ENCODE data around the gene IGSF23.
"Not testable (repeated sequence)": the region's sequence is repeated elsewhere in the genome, so short reads cannot be mapped to it uniquely, and the experiment has no call there.

IGSF23 gene

DNA sequence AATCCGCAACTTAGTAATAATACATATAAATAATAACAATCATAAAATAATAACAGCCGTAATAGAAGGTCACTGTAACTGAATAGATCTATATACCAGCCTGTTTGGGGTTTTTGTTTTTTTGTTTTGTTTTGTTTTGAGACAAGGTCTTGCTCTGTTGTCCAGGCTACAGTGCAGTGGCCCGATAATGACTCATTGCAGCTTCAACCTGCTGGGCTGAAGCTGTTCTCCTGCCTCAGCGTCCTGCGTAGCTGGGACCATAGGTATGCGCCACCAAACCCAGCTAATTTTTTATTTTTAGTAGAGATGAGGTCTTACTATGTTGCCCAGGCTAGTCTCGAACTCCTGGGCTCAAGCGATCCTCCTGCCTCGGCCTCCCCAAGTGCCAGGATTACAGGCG lies 950 bp downstream of the IGSF23 start:
- DNase-seq = no peak

DNA sequence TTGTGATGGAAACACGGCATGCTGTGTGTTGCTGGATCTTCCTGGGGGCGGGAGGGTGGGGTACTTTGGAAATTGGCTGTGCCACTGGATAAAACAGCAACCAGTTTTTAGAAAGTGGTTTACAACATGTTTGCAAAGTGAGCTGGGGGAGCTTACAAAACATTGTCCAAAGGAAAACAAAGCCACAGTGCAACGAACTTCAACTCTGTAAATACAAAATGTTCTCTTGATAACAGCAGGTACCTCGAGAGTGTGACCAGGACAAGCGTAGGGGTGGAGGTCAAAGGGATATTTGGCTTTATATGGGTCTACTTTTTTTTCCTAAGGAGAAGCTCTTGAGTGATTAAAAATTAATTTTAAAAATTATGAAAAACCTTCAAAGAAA lies 2.5 kb downstream of the IGSF23 start:
- no peak for DNase-seq

DNA sequence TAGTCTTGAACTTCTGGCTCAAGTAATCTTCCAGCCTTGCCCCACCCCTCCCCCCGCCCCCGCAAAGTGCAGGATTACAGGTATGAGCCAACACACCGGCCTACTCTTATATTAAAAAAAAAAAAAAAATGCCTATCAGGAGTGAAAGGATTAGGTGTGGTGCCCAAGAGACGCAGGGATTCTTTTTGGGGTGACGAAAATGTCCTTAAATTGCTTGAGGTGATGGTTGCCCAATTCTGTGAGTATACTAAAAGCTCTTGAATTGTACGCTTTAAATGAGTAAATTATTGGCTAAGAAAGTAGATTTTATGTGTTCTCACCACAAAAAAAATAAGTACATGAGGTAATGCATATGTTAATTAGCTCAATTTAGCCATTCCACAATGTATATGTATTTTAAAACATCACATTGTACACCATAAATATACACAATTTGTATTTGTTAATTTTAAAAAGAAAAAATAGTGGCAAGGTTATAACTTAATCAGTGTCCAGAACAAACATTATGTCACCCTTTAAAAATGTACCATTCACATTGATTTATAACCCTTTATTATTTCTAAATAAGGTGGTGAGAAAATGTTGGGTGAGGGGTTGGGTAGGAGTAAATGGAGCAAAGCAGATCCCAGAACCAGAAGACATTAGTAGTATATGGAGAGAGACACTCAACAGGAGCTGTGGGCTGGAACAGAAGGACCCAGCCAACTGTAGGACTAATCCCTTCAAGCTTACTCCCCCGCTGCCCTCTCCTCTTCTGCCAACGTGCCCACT lies 3.9 kb downstream of the IGSF23 start:
- DNase-seq = no peak

DNA sequence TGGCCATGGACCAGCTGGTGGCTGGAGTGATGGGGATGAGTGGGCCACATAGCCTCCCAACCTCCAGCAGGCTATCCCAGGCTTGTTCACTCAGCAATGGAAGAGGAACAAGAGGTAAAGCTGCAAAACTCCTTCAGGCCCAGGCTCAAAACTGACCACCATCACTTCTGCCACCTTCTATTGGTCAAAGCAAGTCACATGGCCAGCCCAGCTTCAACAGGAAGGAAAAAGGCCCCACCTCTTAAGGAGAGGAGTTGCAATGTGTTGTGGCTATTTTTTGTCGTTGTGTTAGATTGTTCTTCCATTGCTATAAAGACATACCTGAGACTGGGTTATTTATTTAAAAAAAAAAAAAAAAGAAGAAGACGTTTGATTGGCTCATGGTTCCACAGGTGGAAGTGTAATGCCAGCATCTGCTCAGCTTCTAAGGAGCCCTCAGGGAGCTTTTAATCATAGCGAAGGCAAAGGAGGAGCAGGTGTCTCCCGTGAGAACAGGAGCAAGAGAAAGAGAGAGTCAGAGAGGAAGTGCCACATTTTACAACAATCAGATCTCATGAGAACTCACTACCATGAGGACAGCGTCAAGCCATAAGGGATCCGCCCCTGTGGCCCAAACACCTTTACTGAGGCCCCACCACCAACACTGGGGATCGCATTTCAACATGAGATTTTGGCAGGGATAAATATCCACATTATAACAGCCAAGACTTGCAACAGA lies 5.4 kb downstream of the IGSF23 start:
- DNase-seq = no peak

DNA sequence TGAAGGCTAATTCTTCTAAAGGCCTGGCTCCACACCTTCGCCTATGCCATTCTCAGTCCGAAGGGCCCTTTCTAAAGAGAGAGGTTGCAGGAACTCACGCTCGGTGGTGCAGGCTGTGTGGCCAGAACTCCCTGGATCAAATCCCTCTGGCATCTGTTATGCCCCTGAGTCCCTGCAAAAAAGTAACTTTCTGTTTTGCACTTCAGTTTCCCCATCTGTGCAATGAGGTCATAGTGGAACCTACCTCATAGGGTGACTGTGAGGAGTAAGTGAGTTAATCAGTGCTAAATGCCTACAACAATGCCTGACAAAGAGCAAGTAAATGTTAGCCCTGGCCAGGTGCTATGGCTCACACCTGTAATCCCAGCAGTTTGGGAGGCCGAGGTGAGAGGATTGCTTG lies 7.3 kb downstream of the IGSF23 start:
- DNase-seq = no peak

DNA sequence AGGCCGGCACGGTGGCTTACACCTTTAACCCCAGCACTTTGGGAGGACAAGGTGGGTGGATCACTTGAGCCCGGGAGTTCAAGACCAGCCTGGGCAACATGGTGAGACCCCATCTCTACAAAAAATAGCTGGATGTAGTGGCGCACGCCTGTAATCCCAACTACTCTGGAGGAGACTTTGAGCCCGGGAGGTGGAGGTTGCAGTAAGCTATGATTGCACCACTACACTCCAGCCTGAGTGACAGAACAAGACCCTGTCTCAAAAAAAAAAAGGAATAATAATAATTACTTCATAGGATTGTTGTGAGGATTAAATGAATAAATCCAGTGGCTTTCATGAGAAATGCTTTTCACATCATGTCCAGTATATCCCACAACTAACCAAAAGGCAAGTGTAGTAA lies 8.0 kb downstream of the IGSF23 start:
- DNase-seq = no peak

DNA sequence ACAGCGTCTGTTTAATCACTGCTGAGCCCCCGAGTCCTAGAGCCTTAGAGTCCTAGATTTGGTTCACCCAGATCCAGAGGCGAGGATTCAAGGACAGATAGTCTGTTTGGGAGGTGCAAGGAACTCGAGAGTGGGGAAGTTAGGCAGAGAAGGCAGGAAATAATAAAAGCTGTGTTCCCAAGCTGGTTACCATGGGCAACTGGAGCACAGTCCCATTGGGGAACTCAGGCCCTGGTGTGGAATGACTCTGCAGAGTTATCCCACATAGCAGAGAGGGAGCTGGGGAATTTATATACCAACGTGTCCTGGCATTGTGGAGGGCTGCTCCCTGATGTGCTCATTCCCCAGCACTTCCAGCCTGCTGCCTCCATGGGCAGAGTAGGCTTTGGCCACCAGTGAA lies 9.7 kb downstream of the IGSF23 start:
- no peak for DNase-seq

DNA sequence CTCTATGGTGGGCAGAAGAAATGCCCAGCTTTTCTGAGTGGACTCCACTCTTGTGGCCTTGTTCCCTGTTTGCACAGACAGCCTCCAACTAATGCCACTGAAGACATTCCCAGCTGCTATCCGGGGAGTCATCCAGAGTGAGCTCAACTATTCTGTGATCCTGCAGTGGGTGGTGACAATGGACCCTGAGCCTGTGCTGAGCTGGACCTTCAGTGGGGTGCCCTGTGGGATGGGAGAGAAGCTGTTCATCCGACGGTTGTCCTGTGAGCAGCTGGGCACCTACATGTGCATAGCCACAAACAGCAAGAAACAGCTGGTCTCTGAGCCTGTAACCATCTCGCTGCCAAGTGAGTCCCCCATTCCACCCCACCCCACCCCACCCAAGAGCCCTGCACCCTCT lies 10.3 kb downstream of the IGSF23 start:
- DNase-seq = no peak

DNA sequence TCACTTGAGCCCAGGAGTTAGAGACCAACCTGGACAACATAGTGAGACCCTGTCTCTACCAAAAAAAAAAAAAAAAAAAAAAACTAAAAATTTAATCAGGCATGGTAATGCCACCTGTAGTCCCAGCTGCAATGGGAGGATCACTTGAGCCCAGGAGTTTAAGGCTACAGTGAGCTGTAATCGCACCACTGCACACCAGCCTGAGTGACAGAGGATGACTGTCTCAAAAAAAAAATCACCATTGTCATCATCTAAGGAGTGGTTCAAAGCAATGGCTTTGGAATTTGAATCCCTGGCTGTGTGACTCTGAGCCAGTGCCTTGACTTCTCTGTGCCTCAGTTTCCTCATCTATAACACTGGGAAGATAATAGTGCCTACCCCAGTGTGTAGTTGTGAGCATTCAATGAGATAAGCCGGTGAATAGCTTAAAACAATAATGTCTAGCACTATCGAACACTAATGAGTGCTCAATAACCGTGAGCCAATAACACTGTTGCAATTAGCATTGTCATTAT lies 11.5 kb downstream of the IGSF23 start:
- DNase-seq = no peak

DNA sequence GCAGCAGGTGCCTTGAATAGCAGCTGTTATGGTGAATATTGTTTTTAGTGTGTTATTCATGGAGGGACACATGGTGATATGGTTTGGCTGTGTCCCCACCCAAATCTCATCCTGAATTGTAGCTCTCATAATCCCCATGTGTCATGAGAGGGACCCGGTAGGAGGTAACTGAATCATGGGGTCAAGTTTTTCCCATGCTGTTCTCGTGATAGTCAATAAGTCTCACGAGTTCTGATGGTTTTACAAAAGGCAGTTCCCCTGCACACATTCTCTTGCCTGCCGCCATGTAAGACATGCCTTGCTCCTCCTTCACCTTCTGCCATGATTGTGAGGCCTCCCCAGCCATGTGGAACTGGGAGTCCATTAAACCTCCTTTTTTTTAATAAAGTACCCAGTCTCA lies 12.3 kb downstream of the IGSF23 start:
- not testable (repeated sequence) for DNase-seq

DNA sequence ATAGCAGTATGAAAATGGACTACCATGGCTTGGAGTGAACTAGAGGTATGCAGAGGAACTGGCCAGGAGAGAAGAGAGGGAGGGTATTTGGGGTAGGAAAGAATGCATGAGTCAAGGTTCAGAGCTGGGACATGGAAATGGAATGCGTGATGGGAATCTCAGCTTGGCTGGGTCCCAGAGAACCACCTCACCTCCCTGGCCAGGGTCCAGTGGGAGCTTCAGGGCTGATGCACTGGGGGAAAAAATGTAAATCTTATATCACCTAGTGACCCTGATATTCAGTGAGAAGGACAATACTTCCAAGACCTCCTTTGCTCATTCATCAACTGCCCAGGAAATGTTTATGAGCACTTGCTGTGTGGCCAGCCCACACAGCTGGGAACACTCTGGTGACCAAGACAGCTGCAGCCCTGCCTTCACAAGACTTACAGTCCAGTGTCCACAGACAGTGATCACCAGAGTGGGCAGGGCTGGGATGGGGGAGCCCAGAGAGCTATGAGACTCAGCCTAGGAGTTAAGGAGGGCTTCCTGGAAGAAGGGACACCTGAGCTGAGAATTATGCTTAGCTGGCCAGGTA lies 12.8 kb downstream of the IGSF23 start:
- no peak for DNase-seq

DNA sequence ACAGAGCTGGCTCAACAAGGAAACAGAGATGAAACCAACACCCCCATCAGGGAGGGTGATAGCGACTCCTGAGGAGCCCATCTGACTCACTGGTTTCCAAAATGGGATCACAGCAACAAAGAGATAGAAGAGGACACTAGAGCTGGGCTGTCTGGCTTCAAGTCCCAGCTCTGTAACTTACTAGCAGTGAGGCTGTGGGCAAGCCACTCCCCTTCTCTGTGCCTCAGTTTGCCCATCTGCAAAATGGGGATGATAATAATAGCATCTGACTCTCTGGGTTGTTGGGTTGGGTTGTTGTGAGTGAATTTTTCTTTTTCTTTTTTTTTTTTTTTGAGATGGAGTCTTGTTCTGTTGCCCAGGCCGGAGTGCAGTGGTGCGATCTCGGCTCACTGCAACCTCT lies 14.3 kb downstream of the IGSF23 start:
- no peak for DNase-seq

DNA sequence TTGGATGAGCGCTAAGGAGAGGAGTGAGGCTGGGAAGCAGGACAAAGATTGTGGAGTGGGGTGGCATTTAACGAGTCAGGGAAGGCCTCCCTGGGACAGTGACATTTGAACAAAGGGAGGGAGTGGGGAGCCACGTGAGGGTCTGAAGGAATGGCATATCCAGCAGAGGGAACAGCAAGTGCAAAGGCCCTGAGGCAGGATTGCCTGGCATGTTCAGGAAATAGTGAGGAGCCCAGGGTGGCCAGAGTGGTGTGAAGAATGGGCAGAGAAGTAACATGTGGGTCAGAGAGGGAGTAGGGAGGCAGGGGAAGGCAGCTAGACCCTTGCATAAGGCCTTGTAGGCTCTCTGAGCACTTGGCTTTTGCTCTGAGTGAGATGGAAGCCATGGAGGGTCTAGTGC lies 15.4 kb downstream of the IGSF23 start:
- DNase-seq = no peak

DNA sequence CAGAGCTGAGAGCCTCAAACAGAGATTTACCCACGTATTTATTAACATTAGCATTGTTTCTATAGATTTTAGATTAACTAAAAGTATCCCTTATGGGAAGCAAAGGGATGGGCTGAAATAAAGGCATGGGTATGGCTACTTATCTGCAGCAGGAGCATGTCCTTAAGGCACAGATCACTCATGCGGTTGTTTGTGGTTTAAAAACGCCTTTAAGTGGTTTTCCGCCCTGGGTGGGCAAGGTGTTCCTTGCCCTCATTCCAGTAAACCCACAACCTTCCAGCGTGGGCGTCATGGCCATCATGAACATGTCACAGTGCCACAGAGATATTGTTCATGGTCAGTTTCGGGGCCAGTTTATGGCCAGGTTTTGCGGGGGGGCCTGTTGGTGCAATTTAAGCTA lies 18.2 kb downstream of the IGSF23 start:
- DNase-seq = not testable (repeated sequence)

DNA sequence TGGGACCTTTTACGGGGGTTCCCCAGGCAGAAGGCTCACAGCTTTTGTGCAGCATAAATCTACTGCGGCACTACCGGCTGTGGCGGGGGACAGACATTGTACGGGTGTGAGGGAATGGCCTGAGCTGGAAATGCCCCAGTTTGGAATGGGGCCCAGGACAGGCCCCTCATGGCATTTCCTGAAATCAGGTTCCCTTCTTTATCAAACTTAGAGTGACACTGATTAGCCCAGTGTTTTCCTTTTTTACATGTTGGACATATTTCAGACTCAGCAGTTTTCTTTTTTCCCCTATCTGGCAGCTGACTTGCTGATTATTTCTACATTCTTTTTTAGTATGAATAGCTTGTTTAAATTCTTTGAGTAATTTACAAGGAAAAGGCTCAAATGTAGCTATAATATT lies 20.7 kb downstream of the IGSF23 start:
- DNase-seq = not testable (repeated sequence)

DNA sequence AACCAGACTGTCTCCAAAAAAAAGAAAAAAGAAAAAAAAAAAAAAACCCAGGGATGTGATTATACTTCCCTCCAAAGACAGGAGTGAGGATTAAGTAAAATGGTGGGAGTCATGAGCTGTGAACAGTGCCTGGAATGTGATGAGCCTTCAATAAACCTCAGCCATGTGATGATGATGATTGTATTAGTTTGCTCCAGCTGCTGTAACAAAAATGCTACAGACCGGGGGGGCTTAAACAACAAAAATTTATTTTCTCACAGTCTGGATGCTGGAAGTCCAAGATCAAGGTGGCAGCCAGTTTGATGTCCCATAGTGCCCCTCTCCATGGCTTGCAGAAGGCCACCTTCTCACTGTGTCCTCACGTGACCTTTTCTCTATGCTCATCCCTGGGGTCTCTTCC lies 21.4 kb downstream of the IGSF23 start:
- no peak for DNase-seq

DNA sequence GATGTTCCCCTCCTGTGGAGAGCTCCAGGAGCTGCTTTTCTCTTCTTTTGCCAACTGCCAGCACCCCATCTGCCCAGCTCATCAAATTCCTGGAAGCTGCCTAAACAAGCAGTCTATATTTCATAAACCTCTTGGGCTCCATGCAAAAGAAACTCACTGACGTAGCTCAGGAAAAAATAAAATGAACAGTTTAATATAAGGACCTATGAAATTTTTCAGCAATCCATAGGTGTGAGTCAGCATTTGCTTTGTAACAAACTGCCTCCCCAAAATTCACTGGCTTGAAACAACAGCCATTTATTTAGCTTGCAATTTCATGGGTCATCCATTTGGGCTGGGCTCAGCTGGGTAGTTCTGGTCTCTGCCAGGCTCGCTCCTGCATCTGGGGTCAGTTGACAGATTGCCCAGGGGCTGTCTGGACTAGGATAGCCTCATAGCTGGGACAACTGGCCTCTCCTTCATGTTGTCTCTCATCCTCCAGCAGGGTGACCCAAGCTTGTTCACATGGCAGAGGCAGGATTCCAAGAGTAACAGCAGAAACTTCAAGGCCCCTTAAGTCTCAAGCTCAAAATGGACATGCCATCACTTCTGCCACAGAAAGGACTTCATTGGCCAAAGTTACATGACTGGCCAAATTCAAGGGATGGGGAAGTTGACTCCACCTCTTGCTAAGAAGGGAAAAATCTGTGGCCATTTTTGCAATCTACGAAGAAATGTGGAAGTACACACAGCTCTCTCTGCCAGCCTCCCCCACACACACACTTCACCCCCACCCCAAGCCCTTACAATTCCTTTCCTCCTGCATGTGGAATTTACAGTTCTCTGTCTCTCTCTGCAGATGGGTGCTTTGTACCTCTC lies 22.4 kb downstream of the IGSF23 start:
- DNase-seq = no peak

DNA sequence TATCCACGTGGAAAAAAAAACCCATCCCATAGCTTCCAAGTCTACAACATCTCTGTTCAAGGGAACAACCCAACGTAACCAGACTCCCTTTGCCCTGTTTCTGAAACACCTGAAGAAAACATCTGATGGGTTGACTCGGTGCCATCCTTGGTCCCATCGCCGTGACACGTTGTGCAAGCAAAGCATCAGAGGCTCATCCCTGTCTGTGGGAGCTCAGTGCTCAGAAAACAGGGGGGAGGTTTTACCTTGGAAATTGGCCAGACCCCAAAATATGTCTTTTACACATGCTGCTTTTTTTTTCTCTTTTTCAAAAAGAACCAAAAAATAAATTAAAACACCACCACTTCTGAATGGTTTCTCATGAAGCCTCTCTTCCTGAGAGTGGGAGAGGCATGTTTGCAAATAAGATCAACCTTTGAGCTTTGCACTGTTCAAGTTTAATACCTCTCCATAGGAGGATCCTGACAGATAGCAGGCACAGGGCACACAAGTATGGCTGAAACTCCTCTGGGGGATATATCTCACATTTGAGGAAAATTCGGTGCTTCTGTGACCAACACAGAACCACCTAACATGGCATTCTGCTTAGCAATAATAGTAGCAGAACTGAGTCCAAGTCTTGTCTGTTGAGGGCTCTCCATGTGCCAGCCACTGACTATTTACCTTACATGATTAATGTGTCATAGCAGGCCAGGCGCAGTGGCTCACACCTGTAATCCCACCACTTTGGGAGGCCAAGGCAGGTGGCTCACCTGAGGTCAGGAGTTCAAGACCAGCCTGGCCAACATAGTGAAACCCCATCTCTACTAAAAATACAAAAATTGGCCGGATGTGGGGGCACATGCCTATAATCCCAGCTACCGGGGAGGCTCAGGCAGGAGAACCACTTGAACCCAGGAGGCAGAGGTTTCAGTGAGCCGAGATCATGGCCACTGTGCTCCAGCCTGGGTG lies 23.4 kb downstream of the IGSF23 start:
- DNase-seq = no peak

DNA sequence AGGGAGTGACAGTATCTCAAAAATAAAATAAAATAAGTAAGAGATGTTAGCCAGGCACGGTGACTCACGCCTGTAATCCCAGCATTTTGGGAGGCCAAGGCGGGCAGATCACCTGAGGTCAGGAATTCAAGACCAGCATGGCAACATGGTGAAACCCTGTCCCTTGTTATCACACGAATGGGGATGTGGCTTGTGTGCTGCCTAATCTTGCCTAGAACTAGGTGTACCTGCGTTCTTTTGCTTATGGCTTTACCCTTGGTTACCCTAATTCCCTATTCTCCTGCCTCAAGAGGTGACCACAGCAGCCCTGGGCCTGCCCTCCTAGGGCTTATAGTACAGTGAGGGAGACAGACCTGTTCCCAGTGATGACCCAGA lies 24.0 kb downstream of the IGSF23 start:
- no peak for DNase-seq

DNA sequence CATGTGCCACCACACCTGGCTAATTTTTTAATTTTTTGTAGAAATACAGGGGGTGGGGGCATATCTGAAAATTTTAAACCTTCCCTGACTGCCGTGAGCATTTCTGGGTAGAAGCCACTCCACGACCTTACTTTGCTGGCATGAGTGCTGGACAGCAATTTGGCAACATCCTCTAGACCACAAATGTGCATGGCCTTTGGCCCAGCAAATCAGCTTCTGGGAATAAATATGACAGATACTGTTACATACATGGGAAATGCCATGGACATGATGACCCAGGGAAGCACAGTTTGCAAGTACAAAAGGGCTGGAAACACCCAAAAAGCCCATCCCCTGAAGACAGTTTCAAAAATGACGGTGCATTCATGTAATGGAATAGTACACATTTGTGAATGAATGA lies 27.2 kb downstream of the IGSF23 start:
- no peak for DNase-seq

DNA sequence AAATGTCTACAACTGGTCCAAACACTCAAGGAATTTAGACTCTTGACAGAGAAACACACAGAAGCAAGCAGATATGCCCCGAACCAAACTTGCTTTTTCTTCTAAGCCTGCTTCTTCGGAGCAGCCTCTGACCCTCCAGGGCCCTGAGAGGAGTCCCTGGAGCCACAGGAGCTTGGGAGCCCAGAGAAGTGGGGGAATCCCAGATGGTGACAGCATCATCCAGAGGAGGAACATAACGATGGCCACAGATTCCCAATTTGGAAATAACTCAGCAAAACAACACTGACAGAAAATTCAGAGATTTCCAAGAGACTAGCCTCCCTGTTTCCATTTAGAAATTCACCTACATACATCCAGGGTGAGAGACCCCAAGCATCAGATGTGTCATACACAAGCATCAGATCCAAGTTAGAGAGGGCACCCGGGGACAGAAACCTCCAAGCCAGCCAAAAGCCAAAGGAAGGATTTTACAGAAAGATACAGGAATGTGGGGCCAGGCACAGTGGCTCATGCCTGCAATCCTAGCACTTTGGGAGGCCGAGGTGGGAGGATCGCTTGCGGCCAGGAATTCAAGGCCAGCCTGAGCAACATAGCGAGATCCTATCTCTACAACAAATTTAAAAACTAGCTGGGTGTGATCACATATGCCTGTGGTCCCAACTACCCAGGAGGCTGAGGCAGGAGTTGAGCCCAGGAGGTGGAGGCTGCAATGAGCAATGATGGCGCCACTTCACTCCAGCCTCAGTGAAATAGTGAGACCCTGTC lies 28.3 kb downstream of the IGSF23 start:
- no peak for DNase-seq
